DOHH2 (cell line): ENCODE results near the gene NDUFA13.

ENCODE experiments used
- EZH2phosphoT487 ChIP-seq: fragments of 200-600 bp; sonication (generic); IDR thresholded peaks from 2 replicates; pipeline ENCODE4 v1.6.1; 2017; ENCODE audit warnings: borderline replicate concordance, mild to moderate bottlenecking, antibody characterized with exemption, low read length, moderate library complexity, mixed read lengths
- TF ChIP-seq, protein P1 (sequence below): fragments of 200-600 bp; sonication (generic); IDR thresholded peaks from one replicate; pipeline ENCODE4 v1.5.1; 2014; ENCODE audit warnings: antibody characterized with exemption, mild to moderate bottlenecking, low read depth, low read length; ENCODE audit not compliant: poor library complexity, severe bottlenecking

DNA sequence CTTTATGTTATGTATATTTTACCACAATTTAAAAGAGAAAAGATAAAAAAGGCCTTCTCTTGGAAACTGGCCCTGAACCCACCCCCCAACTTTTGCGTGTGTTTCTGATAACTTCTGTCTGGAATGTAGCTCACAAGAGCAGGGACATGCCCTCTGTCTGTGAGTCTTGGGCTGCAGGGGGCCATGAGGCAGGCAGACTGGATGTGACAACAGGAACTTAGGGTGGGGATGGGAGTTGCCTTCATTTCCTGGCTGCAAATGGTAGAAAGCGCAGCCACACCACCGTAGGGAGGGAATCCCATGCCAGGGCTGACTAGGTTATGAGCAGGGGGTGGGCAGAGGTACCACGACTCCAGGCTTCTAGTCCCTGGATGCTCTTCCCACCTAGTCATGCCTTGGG is 43.9 kb downstream of the NDUFA13 start:
- no peak for TF ChIP-seq EZH2phosphoT487
- TF ChIP-seq, protein P1, sequence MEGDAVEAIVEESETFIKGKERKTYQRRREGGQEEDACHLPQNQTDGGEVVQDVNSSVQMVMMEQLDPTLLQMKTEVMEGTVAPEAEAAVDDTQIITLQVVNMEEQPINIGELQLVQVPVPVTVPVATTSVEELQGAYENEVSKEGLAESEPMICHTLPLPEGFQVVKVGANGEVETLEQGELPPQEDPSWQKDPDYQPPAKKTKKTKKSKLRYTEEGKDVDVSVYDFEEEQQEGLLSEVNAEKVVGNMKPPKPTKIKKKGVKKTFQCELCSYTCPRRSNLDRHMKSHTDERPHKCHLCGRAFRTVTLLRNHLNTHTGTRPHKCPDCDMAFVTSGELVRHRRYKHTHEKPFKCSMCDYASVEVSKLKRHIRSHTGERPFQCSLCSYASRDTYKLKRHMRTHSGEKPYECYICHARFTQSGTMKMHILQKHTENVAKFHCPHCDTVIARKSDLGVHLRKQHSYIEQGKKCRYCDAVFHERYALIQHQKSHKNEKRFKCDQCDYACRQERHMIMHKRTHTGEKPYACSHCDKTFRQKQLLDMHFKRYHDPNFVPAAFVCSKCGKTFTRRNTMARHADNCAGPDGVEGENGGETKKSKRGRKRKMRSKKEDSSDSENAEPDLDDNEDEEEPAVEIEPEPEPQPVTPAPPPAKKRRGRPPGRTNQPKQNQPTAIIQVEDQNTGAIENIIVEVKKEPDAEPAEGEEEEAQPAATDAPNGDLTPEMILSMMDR = no peak
